ENCODE data around the gene COL23A1. TPM values are rescaled to one million over a fixed set of nuclear protein-coding genes. Genes with fewer than 3 reads are reported as not detected.

COL23A1 gene
- total and polyA plus RNA-seq, 8 donors: 0.52 to 9.5 (median 7.5) TPM

DNA sequence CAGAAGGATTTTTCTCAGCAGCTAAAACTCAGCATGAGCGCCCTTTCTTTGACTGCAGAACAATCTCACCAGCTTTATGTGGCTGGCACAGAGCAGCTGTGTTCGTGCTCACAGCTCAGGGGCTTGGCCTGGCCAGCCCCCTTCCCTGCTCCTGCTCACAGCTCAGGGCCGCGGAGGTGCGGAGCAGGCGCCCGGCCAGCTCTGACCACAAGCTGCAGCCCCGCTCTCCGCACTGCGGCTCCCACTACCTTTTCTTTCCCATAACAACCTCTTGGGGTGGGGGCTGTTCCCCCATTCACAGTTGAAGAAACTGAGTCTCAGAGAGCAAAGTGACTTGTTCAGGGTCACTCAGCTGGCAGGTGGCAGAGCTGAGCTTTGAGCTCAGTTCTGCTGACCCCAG lies 323.6 kb downstream of the COL23A1 start:
- intact Hi-C loops (cut with DNase I): no loop called here
- no peaks in the 10 kb centered on the region for H3K36me3 ChIP-seq
- no peaks in the 10 kb centered on the region for H3K9me3 ChIP-seq
- H3K27me3 ChIP-seq: no peaks in the 10 kb centered on the region
- no peak overlapping the region for H3K4me3 ChIP-seq
- no peaks in the 10 kb centered on the region for H3K4me1 ChIP-seq
- H3K27ac ChIP-seq: no peak overlapping the region
- DNase-seq (peak in 1 of 4 donors; percentile 53), ATAC-seq (no peak)
- TF ChIP-seq, protein P1, sequence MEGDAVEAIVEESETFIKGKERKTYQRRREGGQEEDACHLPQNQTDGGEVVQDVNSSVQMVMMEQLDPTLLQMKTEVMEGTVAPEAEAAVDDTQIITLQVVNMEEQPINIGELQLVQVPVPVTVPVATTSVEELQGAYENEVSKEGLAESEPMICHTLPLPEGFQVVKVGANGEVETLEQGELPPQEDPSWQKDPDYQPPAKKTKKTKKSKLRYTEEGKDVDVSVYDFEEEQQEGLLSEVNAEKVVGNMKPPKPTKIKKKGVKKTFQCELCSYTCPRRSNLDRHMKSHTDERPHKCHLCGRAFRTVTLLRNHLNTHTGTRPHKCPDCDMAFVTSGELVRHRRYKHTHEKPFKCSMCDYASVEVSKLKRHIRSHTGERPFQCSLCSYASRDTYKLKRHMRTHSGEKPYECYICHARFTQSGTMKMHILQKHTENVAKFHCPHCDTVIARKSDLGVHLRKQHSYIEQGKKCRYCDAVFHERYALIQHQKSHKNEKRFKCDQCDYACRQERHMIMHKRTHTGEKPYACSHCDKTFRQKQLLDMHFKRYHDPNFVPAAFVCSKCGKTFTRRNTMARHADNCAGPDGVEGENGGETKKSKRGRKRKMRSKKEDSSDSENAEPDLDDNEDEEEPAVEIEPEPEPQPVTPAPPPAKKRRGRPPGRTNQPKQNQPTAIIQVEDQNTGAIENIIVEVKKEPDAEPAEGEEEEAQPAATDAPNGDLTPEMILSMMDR (IDR thresholded peaks at IDR 0.05): no peak

DNA sequence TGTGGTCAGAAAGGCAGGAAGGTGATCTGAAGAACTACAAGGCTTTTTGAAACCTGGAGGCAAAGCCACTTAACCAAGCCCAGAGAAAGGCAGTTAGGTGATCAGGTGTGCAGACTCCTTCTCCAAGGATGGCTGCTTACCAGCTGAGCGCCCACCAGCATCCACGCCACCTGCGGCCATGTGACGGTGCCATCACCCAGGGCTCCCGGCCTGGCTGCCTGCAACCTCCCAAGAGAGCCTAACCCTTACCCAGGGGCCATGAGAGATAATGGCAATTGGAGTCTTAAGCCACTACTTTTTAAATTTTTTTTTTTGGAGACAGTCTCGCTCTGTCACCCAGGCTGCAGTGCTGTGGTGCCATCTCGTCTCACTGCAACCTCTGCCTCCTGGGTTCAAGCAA lies 324.4 kb downstream of the COL23A1 start:
- no peaks in the 10 kb centered on the region for H3K9me3 ChIP-seq
- TF ChIP-seq, protein P1 (IDR thresholded peaks at IDR 0.05): no peak
- DNase-seq (peak in 1 of 4 donors; percentile 64), ATAC-seq (no peak)
- no peaks in the 10 kb centered on the region for H3K27me3 ChIP-seq
- no peaks in the 10 kb centered on the region for H3K4me1 ChIP-seq
- no peak overlapping the region for H3K27ac ChIP-seq
- H3K4me3 ChIP-seq: no peak overlapping the region
- no peaks in the 10 kb centered on the region for H3K36me3 ChIP-seq
- intact Hi-C loops (cut with DNase I): no loop called here

DNA sequence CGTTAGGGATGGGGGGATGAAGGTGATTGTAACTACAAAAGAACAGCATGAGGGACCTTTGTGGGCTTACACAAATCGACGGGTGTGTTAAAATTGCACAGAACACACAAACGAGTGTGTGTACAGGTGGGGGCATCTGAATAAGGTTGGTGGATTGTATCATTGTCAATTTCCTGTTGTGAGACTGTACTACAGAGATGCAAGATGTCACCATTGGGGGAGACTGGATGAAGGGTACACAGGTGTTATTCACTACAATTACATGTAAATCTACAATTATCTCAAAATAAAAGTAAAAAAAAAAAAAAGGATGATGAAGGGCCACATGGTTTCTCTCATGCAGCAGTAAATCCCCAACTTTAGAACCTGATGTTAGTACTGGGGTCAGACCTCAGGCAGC lies 326.1 kb downstream of the COL23A1 start:
- ATAC-seq (no peak), DNase-seq (no peak)
- Histone ChIP-seq H3K4me3 (no peak overlapping the region), H3K9me3 (no peaks in the 10 kb centered on the region), H3K4me1 (no peaks in the 10 kb centered on the region), H3K27ac (no peak overlapping the region), H3K36me3 (no peaks in the 10 kb centered on the region), H3K27me3 (no peaks in the 10 kb centered on the region)
- intact Hi-C loops (cut with DNase I): no loop called here
- TF ChIP-seq, protein P1 (IDR thresholded peaks at IDR 0.05): no peak

DNA sequence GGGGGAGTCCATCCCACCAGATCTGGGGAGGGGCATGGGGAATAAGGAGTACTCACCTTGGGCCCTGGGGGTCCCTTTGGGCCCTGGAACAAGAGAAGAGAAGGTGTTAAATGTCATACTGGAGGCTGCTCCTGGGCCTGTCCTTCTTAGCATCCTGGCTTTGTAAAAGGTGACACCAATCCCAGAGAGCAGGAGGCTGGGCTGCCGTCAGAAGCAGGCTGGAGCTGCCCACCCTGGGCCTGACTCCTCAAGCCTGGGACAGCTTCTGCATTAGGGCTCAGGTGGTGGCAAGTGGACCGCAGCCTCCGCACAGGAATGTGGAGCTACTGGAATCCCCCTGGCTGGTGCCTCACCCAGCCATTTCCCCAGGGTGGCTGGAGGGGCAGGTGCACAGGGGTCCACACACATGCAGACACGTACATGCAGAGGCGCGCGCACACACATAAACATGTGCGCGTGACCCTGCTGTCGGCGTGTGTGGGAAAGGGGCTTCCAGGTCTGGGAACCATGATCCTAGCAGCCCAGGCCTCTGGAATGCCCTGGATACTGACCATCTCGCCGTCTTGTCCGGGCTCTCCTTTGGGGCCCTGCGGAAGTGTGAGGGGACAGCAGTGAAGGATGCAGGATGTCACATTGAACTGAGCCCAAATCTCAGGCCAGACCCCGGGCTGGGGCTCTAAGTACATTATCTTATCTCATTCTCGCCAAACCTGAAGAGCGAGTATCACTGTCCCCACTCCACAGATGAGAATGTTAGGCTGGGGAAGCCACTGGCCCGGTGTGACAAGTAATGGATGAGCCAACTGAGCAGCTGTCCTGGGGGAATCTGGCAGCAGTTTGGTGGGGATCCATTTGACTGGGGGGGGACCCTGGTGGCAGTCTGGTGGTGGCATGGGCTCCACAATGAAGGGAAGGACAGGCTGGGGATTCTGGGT lies 328.3 kb downstream of the COL23A1 start:
- Histone ChIP-seq H3K27me3 (no peaks in the 10 kb centered on the region), H3K27ac (no peak overlapping the region), H3K9me3 (no peaks in the 10 kb centered on the region), H3K4me1 (no peaks in the 10 kb centered on the region), H3K4me3 (no peak overlapping the region), H3K36me3 (no peaks in the 10 kb centered on the region)
- TF ChIP-seq, protein P1 (IDR thresholded peaks at IDR 0.05): no peak
- intact Hi-C loops (cut with DNase I): no loop called here
- ATAC-seq (no peak), DNase-seq (peak in 1 of 4 donors; percentile 45)

DNA sequence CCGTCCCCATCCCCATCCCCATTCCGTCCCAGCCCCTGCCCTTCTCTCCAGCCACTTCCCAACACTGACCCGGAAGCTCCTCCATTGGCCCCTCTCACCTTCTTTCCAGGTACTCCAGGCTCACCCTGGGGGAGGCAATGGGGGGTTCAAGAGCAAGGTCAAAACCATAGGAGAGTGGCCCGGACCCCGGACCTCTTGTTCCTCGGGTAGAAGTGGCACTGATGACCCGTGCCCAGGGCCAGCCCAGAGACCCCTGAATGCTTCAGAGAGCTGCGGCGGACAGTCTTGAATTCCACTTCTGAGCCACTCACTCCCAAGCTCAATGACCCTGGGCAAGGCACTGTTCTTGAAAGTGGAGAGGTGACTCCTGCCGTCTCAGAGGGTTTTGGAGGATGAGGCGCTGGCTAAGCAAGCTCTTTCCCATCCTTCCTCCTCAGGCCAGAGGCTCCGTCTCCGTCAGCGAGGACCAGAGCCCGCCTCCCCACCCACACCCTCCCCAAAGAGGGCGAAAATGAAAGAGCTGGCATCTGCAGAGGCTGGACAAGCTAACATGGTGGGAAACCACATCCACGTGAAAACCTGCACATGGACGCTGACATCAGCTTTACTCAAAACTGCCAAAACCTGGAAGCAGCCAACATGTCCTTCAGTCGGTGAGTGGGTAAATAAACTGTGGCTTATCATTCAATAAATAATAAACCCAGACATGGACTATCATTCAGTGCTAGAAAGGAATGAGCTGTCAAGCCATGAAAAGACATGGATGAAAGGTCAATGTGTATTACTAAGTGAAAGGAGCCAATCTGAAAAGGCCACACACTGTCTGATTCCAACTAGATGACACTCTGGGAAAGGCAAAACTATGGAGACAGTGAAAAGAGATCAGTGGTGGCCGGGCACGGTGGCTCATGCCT lies 330.3 kb downstream of the COL23A1 start:
- DNase-seq: peak in 1 of 4 donors; percentile 43
- Histone ChIP-seq H3K27me3 (no peaks in the 10 kb centered on the region), H3K4me1 (no peaks in the 10 kb centered on the region), H3K9me3 (no peaks in the 10 kb centered on the region), H3K4me3 (no peak overlapping the region), H3K27ac (no peak overlapping the region), H3K36me3 (no peaks in the 10 kb centered on the region)
- TF ChIP-seq, protein P1 (IDR thresholded peaks at IDR 0.05): no peak
- no peak for ATAC-seq
- intact Hi-C loops (cut with DNase I): no loop called here
